ENCODE data around the gene KLHL36. TPM values are rescaled to one million over a fixed set of nuclear protein-coding genes. Genes with fewer than 3 reads are reported as not detected.
A peak's percentile ranks its signal among the peaks of the same experiment; 100 is the strongest.

Gene KLHL36
- total and polyA plus RNA-seq, 2 donors from 2014 or later, result 13.7 to 76.6 TPM

- FAIRE-seq (no peak), DNase-seq (peak; percentile 66 to 95 (median 74))
- no peaks in the 10 kb centered on the region for H3K27me3 ChIP-seq (ENCODE audit: control insufficient read depth, insufficient read depth, low read length)
- intact Hi-C loops (cut with DNase I), result no loop called here
- no peak for TF ChIP-seq CTCF (IDR thresholded peaks at IDR 0.05; ENCODE audit: borderline replicate concordance, extremely low read depth, insufficient read depth)
- peaks cover 0 to 13% (median 0%) of the 10 kb centered on the region in 3 donors for H3K4me1 ChIP-seq (ENCODE audit: control insufficient read depth in 2 of 3, insufficient read depth in 2 of 3, low read depth in 1 of 3, low read length in 3 of 3)
- no peaks in the 10 kb centered on the region for H3K36me3 ChIP-seq (ENCODE audit: control insufficient read depth in 2 of 3, insufficient read depth in 3 of 3, low read length in 3 of 3)
- no peak overlapping the region for H3K4me3 ChIP-seq (ENCODE audit: low read length in 3 of 3)
- no peaks in the 10 kb centered on the region for H3K9me3 ChIP-seq (ENCODE audit: control insufficient read depth in 2 of 3, insufficient read depth in 1 of 3, low read length in 3 of 3)
- H3K27ac ChIP-seq (ENCODE audit: low read depth in 2 of 2, low read length in 2 of 2), result no peak overlapping the region
- no peak overlapping the region for H3K9ac ChIP-seq (ENCODE audit: low read length in 3 of 3)
These were observed 14.7 kb upstream of the KLHL36 start for GRCh38 chr16:84633622-84634021.

- Histone ChIP-seq H3K27me3 (ENCODE audit: control insufficient read depth, insufficient read depth, low read length) (no peaks in the 10 kb centered on the region), H3K9ac (ENCODE audit: low read length in 3 of 3) (no peak overlapping the region), H3K4me1 (ENCODE audit: control insufficient read depth in 2 of 3, insufficient read depth in 2 of 3, low read depth in 1 of 3, low read length in 3 of 3) (peaks cover 0 to 13% (median 0%) of the 10 kb centered on the region in 3 donors), H3K4me3 (ENCODE audit: low read length in 3 of 3) (no peak overlapping the region), H3K9me3 (ENCODE audit: control insufficient read depth in 2 of 3, insufficient read depth in 1 of 3, low read length in 3 of 3) (no peaks in the 10 kb centered on the region), H3K27ac (ENCODE audit: low read depth in 2 of 2, low read length in 2 of 2) (no peak overlapping the region), H3K36me3 (ENCODE audit: control insufficient read depth in 2 of 3, insufficient read depth in 3 of 3, low read length in 3 of 3) (no peaks in the 10 kb centered on the region)
- intact Hi-C loops (cut with DNase I), result no loop called here
- DNase-seq, result peak in 1 of 5 donors; percentile 14
- TF ChIP-seq CTCF (IDR thresholded peaks at IDR 0.05; ENCODE audit: borderline replicate concordance, extremely low read depth, insufficient read depth), result no peak
- no peak for FAIRE-seq
These were observed 12.6 kb upstream of the KLHL36 start for GRCh38 chr16:84635702-84636101.

- no peak for TF ChIP-seq CTCF (IDR thresholded peaks at IDR 0.05; ENCODE audit: borderline replicate concordance, extremely low read depth, insufficient read depth)
- FAIRE-seq (no peak), DNase-seq (no peak)
- H3K27ac ChIP-seq (ENCODE audit: low read depth in 2 of 2, low read length in 2 of 2), result no peak overlapping the region
- H3K36me3 ChIP-seq (ENCODE audit: control insufficient read depth in 2 of 3, insufficient read depth in 3 of 3, low read length in 3 of 3), result no peaks in the 10 kb centered on the region
- H3K9me3 ChIP-seq (ENCODE audit: control insufficient read depth in 2 of 3, insufficient read depth in 1 of 3, low read length in 3 of 3), result no peaks in the 10 kb centered on the region
- no peak overlapping the region for H3K4me3 ChIP-seq (ENCODE audit: low read length in 3 of 3)
- no peak overlapping the region for H3K9ac ChIP-seq (ENCODE audit: low read length in 3 of 3)
- H3K27me3 ChIP-seq (ENCODE audit: control insufficient read depth, insufficient read depth, low read length), result no peaks in the 10 kb centered on the region
- intact Hi-C loops (cut with DNase I), result no loop called here
- peaks cover 0 to 18% (median 13%) of the 10 kb centered on the region in 3 donors for H3K4me1 ChIP-seq (ENCODE audit: control insufficient read depth in 2 of 3, insufficient read depth in 2 of 3, low read depth in 1 of 3, low read length in 3 of 3)
These were observed 10.6 kb upstream of the KLHL36 start for GRCh38 chr16:84637709-84638108.

GRCh38 chr16:84638231-84638806, 10.0 kb upstream of the KLHL36 start:
- peak overlapping the region in 1 of 2 donors; percentile 1 for H3K27ac ChIP-seq (ENCODE audit: low read depth in 2 of 2, low read length in 2 of 2)
- DNase-seq (peak in 1 of 5 donors; percentile 59), FAIRE-seq (no peak)
- intact Hi-C loops (cut with DNase I), result no loop called here
- H3K9me3 ChIP-seq (ENCODE audit: control insufficient read depth in 2 of 3, insufficient read depth in 1 of 3, low read length in 3 of 3), result no peaks in the 10 kb centered on the region
- H3K27me3 ChIP-seq (ENCODE audit: control insufficient read depth, insufficient read depth, low read length), result no peaks in the 10 kb centered on the region
- H3K36me3 ChIP-seq (ENCODE audit: control insufficient read depth in 2 of 3, insufficient read depth in 3 of 3, low read length in 3 of 3), result no peaks in the 10 kb centered on the region
- no peak overlapping the region for H3K4me3 ChIP-seq (ENCODE audit: low read length in 3 of 3)
- no peak for TF ChIP-seq CTCF (IDR thresholded peaks at IDR 0.05; ENCODE audit: borderline replicate concordance, extremely low read depth, insufficient read depth)
- H3K4me1 ChIP-seq (ENCODE audit: control insufficient read depth in 2 of 3, insufficient read depth in 2 of 3, low read depth in 1 of 3, low read length in 3 of 3), result peaks cover 0 to 21% (median 15%) of the 10 kb centered on the region in 3 donors
- no peak overlapping the region for H3K9ac ChIP-seq (ENCODE audit: low read length in 3 of 3)

All from kidney (tissue), 14 donors.